Urinary bladder (tissue), 4 donors: ENCODE data around the gene MEA1. TPM values are rescaled to one million over a fixed set of nuclear protein-coding genes. Genes with fewer than 3 reads are reported as not detected.
"Not testable (repeated sequence)": the region's sequence is repeated elsewhere in the genome, so short reads cannot be mapped to it uniquely, and the experiment has no call there.

Experiments
- DNase-seq: peaks from one replicate; pipeline ENCODE4 v3.0.0-alpha.2; 2015; ENCODE audit errors: extremely low spot score
- H3K27ac ChIP-seq: one replicate; pipeline ENCODE4 v1.5.1; 2013; ENCODE audit warnings: low read depth, mild to moderate bottlenecking, moderate library complexity
- H3K36me3 ChIP-seq: one replicate; pipeline ENCODE4 v1.6.1; 2013; ENCODE audit warnings: mild to moderate bottlenecking, moderate library complexity; ENCODE audit not compliant: insufficient read depth
- H3K4me1 ChIP-seq: one replicate; pipeline ENCODE4 v1.6.1; 2013; ENCODE audit warnings: mild to moderate bottlenecking, moderate library complexity; ENCODE audit not compliant: insufficient read depth
- H3K4me3 ChIP-seq: one replicate; pipeline ENCODE4 v1.5.1; 2013; ENCODE audit warnings: low read depth, low read length
- WGBS: extraction: QIAGEN DNeasy Blood & Tissue Kit; methylation state at CpG from one replicate; pipeline ENCODE4 v1.1.7; 2013; 5-methylcytosine and 5-hydroxymethylcytosine counted together
- polyA plus RNA-seq: library from polyadenylated mRNA; stranded (reverse); fragments of 200-250 nt; gene quantifications from one replicate; pipeline ENCODE4 v1.2.3, GENCODE V29; 2013
- total RNA-seq: library from RNA; depleted of rRNA; stranded (reverse); fragments of >200 nt; gene quantifications from one replicate; pipeline ENCODE4 v1.2.3, GENCODE V29; 2014
- donor health status: healthy with polysubstance abuse.
- donor health status: healthy.

Gene MEA1
- total and polyA plus RNA-seq, 2 donors, result 29.1 to 87.7 TPM

DNA sequence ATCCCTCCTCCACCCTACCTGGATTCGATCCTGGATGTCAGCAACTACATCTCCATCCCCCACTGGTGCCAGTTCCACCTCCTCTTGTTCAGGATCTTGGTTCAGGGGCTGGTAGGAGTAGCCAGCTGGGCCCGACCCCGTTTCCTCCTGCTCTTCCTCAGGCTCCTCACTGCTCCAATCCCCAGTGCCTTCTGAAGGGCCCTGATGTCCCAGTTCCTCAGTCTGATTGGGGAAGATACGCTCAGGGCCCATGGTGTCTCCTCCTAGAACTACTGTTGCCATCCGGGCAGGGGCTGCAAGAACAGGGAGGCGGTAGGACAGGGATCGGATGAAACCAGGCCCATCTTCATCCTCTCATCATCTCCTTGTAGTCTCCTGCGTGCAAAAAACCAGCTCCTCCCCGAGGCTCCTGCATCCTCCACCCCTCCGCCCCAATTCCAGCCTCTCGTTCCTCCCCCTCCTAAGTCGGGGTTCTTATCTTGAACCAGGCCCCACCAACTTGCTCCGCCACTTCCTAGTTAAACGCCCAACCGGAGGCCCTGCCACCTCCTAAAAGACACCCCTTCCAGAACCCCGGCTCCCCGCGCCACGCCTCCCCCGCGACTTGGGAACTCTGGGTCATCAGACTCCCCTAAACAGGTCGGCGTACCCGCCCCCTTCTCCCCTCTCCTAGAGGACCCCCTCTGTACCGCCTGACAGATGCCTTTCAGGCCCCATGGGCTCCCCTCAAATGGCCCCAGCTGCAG is 476 bp downstream of the MEA1 start:
- WGBS, result 2% methylated on average over 25 of the region's 25 CpGs
- Histone ChIP-seq H3K27ac (peak overlapping the region; percentile 61), H3K4me1 (no peaks in the 10 kb centered on the region), H3K4me3 (peak overlapping the region; percentile 55), H3K36me3 (peaks cover 1% of the 10 kb centered on the region)
- DNase-seq, result no peak

DNA sequence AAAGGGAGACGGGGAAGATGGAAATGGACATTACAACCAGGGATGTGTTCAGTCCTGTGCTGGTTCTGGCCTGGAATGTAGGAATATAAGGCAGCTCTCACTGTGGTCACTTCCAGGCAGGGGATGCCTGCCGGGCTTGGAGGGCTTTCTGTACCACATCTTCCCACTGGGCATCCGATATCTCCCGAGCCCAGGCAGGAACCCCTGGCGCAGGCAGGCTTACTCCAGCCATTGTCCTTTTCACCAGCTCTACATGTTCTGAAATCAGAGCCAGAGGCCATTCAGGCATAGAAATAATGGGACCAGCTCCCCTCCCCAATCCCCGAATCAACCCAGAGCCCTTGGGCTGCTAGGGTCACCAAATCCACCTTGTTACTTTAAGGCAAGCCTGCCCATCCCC is 1.4 kb downstream of the MEA1 start:
- 81% methylated on average over 6 of the region's 6 CpGs for WGBS
- no peaks in the 10 kb centered on the region for H3K4me1 ChIP-seq
- H3K4me3 ChIP-seq, result no peak overlapping the region
- DNase-seq, result no peak
- peaks cover 1% of the 10 kb centered on the region for H3K36me3 ChIP-seq
- H3K27ac ChIP-seq, result no peak overlapping the region

DNA sequence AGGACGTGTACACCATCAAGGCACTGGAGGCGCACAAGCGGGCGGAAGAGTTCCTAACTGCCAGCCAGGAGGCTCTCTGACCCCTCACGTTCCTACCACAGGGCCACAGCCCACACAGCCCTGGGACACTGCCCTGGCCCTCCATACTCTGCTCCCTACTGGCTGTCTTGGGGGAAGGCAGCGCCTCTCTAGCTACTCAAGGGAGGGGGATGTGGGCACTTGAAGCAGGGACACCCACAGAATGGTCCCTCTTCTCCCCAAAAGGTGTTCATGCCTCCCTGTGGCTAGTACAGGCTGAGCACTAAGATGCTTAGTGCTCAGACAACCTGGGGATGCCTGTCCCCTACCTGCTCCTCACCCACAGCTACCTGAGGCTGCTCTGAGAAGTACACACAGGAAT is 2.5 kb downstream of the MEA1 start:
- Histone ChIP-seq H3K4me1 (no peaks in the 10 kb centered on the region), H3K36me3 (peaks cover 5% of the 10 kb centered on the region), H3K27ac (no peak overlapping the region), H3K4me3 (no peak overlapping the region)
- DNase-seq, result no peak
- WGBS, result 79% methylated on average over 6 of the region's 6 CpGs

DNA sequence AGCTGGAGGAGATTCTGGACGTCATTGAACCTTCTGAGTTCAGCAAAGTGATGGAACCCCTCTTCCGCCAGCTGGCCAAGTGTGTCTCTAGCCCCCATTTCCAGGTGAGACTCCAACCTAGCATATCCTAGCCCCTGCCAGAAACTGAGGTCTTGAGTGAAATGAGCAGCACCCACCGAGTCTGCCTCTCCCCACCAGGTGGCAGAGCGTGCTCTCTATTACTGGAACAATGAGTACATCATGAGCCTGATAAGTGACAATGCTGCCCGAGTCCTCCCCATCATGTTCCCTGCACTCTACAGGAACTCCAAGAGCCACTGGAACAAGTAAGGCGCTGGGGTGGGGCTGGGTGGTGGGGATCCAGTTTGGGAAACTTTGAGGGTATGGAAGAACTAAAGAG is 4.6 kb downstream of the MEA1 start:
- WGBS, result 63% methylated on average over 6 of the region's 6 CpGs
- H3K36me3 ChIP-seq, result peaks cover 5% of the 10 kb centered on the region
- H3K4me3 ChIP-seq, result no peak overlapping the region
- no peaks in the 10 kb centered on the region for H3K4me1 ChIP-seq
- no peak overlapping the region for H3K27ac ChIP-seq
- no peak for DNase-seq

DNA sequence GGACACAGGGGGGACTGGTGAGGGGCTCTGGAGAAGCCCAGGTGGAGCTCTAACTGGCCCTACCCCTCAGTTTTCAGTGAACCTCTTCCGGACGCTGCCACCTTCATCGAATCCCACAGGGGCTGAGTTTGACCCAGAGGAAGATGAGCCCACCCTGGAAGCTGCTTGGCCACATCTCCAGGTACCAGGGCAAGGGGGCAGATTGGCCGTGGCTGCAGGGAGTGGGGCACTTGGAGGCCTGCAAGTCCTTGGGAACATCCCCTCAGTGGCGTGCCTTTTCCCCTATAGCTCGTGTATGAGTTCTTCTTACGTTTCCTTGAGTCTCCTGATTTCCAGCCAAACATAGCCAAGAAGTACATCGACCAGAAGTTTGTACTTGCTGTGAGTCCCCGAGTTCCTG is 6.6 kb downstream of the MEA1 start:
- DNase-seq, result no peak
- H3K36me3 ChIP-seq, result peaks cover 5% of the 10 kb centered on the region
- H3K4me1 ChIP-seq, result no peaks in the 10 kb centered on the region
- no peak overlapping the region for H3K4me3 ChIP-seq
- WGBS, result 90% methylated on average over 9 of the region's 9 CpGs
- no peak overlapping the region for H3K27ac ChIP-seq

DNA sequence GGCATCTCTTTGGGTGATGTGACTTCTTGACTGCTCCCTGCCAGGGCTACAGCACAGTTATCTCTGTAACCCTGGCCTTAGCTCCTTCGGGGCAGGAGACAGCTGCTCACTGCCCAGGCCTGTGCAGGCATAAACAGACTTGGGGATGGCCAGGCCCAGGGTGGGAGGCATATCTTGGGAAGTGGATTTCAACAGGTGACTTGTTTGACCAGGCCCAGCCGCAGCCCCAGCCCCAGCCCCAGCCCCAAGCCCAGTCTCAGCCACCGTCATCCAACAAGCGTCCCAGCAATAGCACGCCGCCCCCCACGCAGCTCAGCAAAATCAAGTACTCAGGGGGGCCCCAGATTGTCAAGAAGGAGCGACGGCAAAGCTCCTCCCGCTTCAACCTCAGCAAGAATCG is 7.5 kb downstream of the MEA1 start:
- DNase-seq, result no peak
- H3K4me3 ChIP-seq, result no peak overlapping the region
- no peaks in the 10 kb centered on the region for H3K4me1 ChIP-seq
- peaks cover 5% of the 10 kb centered on the region for H3K36me3 ChIP-seq
- 93% methylated on average over 11 of the region's 11 CpGs for WGBS
- no peak overlapping the region for H3K27ac ChIP-seq

DNA sequence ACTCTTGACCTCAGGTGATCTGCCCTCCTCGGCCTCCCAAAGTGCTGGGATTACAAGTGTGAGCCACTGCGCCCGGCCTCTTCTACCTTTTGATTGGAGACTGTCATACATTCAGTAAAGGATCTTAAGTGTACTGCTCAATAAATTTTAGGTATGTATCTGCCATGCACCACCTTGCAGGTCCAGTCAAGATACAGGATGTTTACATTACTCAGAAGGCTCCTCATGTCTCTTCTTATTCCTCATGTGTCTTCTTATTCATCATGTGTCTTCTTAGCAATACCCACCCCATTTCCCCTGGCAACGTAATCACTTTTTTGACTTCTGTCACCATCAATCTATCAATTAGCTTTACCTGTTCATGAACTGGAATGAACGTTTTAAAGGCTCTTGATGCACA is 7.9 kb downstream of the MEA1 start:
- Histone ChIP-seq H3K4me1 (no peaks in the 10 kb centered on the region), H3K27ac (no peak overlapping the region), H3K36me3 (peaks cover 5% of the 10 kb centered on the region), H3K4me3 (no peak overlapping the region)
- no peak for DNase-seq
- WGBS, result 90% methylated on average over 5 of the region's 5 CpGs

DNA sequence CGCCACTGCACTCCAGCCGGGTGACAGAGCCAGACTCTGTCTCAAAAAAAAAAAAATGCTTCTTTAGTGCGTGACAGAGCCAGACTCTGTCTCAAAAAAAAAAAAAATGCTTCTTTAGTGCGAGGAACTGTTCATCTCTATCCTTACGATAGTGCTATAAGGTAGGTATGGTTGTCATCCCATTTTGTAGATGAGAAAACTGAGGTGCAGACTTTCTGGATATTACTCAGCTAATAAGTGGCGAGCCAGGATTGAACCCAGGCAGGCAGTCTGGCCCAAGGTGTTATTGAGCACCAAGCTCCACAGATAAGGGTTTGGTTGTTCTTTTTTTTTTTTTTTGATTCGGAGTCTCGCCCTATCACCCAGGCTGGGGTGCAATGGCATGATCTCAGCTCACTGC is 11.9 kb downstream of the MEA1 start:
- no peak for DNase-seq
- no peak overlapping the region for H3K27ac ChIP-seq
- H3K36me3 ChIP-seq, result no peaks in the 10 kb centered on the region
- WGBS, result 96% methylated on average over 8 of the region's 8 CpGs
- no peaks in the 10 kb centered on the region for H3K4me1 ChIP-seq
- no peak overlapping the region for H3K4me3 ChIP-seq

DNA sequence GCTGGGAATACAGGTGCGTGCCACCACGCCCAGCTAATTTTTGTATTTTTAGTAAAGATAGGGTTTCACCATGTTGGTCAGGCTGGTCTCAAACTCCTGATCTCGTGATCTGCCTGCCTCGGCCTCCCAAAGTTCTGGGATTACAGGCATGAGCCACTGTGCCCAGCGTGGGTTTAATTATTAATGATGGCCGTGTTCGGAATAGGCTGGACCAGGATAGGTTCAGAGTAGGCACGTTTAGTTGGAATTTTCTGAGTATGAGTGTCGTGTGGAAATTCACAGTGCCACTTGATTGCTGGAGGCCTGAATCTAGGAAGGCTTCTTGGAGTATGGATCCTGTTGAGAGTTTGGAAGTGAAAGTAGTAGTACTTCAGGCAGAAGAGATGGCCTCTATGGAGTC is 15.5 kb downstream of the MEA1 start:
- H3K4me1 ChIP-seq, H3K36me3 ChIP-seq, DNase-seq, H3K27ac ChIP-seq, H3K4me3 ChIP-seq: not testable (repeated sequence)
- WGBS, result 96% methylated on average over 9 of the region's 9 CpGs

DNA sequence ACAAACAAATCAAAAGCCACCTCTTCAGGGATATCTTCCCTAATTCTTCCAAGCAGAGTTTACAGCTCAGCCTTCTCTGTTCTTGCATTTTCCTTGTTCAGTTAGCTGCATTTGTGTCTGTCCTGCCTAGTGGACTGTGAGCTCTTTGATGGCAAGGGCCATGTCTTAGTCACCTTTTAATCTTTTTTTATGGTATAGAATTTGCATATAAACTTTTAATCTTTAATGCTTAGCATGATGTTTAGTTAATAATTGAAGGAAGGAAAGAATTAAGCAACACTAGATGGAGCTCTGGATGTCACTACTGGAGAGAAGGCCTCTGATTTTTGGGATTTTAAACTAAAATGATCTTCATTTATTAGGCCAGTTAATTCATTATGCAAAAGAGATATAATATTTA is 17.2 kb downstream of the MEA1 start:
- no peaks in the 10 kb centered on the region for H3K36me3 ChIP-seq
- no peak overlapping the region for H3K27ac ChIP-seq
- DNase-seq, result no peak
- H3K4me3 ChIP-seq, result no peak overlapping the region
- H3K4me1 ChIP-seq, result no peaks in the 10 kb centered on the region

DNA sequence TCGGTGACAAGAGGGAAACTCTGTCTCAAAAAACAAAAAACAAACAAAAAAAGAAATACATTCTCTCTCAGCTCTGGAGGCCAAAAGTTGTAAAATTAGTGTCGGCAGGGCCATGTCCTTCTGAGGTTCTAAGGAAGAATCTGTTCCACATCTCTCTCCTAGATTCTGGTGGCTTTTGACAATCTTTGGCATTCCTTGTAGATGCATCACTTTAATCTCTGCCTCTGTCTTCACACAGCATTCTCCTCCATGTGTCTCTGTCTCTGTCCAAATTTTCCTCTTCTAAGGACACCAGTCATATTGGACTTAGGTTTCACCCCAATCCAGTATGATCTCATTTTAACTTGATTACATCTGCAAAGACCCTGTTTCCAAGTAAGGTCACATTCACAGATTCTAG is 20.3 kb downstream of the MEA1 start:
- 88% methylated on average over 2 of the region's 2 CpGs for WGBS
- no peaks in the 10 kb centered on the region for H3K4me1 ChIP-seq
- H3K36me3 ChIP-seq, result no peaks in the 10 kb centered on the region
- H3K27ac ChIP-seq, result no peak overlapping the region
- H3K4me3 ChIP-seq, result no peak overlapping the region
- DNase-seq, result no peak

DNA sequence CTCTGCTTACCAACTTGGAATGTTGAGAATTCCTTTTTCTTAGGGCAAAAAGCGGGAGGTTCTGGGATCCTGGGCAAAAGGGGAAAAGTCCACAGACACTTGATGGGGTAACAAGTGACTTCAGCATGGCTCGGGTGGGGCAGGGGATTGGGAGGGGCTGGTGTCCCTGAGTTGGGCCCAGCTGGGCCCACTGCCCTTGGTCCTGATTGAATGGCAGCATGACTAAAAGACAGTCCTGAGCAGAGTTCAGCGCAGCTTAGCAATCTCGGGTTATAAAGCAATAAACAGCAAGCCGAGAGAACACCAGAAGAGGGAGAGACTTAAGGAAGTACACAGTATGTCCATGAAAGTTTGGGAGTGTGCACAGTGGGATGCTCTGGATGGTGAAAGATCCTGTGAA is 23.8 kb downstream of the MEA1 start:
- 74% methylated on average over 5 of the region's 5 CpGs for WGBS
- H3K4me3 ChIP-seq, result no peak overlapping the region
- no peaks in the 10 kb centered on the region for H3K36me3 ChIP-seq
- no peaks in the 10 kb centered on the region for H3K4me1 ChIP-seq
- H3K27ac ChIP-seq, result no peak overlapping the region
- no peak for DNase-seq

DNA sequence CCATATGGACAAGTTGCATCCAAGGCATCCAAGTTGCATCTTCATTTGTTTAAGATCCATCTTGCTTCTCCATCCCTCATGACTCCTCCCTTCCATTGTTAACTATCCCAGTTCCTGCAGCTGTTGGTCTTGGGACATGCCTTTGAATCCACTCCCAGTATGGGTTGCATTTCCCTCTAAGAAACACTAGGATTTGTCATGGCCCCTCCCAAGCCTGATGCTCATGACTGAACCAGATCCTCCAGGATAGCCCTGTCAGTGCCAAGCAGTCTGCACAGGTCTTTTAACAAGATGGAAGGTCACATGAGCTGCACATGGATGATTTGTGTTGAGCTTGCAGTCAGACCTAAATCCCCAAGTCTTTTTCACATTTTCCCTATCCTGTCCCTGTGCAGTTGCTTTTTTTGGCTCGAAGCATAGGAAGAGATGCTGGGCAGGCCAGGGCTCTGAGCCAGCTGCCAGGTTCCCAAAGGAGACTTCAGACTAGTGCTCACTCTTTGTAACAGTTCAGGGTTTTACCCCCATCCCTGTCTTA is 25.2 kb downstream of the MEA1 start:
- Histone ChIP-seq H3K4me1 (no peaks in the 10 kb centered on the region), H3K27ac (no peak overlapping the region), H3K4me3 (no peak overlapping the region), H3K36me3 (no peaks in the 10 kb centered on the region)
- 43% methylated on average over 1 of the region's 1 CpG for WGBS
- DNase-seq, result no peak

DNA sequence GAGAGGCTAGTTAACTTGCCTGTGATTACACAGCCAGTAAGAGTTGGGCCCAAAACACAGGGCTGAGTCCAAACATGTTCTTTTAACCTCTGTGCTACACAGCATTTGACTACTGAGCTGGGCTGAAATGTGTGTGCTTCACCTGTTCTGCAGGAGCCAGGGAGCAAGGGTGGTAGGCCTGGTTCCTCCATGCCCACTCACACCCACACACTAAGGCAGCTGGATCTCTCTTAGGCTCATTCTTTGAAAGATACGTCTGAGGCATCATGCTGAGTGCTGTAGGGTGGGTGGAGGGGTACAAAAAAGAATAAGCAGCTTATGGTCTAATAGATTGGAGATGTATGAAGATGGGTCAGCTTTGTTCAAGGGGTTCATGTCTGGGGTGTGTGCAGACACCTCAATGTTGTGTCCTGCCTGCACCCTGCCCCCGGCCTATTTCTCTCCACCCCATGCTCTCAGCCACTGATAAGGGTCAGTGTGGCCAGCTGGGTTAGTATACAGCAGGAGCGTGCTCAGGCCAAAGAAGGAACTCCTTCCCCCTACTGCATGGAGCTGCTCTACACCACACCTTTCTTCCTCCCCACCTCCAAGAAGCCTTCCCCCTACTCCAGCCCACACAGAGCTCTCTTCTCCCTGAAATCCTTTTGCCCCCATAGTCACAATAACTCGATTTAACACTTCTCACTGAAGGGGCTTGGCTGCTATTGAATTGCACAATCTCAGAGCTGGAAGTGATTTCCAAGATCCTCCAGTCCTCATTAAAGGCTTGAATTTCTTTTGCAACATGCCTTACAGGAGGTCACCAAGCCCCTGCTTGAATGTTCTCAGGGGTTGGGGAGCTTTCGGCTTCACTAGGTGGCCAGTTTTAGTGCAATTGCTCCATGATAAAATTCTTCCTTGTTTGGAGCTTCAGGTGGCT is 26.0 kb downstream of the MEA1 start:
- Histone ChIP-seq H3K4me1 (no peaks in the 10 kb centered on the region), H3K27ac (no peak overlapping the region), H3K36me3 (no peaks in the 10 kb centered on the region), H3K4me3 (no peak overlapping the region)
- 77% methylated on average over 5 of the region's 5 CpGs for WGBS
- DNase-seq, result no peak
